HK-2 (cell line): Measurements from ENCODE around the gene KLK8.

Source experiments
- DNase-seq: peaks from one replicate; pipeline ENCODE4 v3.0.0-alpha.2; 2018; ENCODE audit not compliant: unreplicated experiment

The KLK8 gene

GRCh38 chr19:51001515-51001914 is at the start of gene KLK8:
KLK8 (minus strand) TSS chr19:51001604; CDS start chr19:51001167, 437 bp downstream.
- DNase-seq = no peak

GRCh38 chr19:51047031-51047335 is 45.6 kb upstream of the KLK8 start:
- DNase-seq = no peak

- DNase-seq = no peak
These were observed 42.9 kb upstream of the KLK8 start for GRCh38 chr19:51044327-51044726.

- no peak for DNase-seq
These were observed 42.1 kb upstream of the KLK8 start for GRCh38 chr19:51043497-51043896.

- no peak for DNase-seq
These were observed 38.7 kb upstream of the KLK8 start for GRCh38 chr19:51040151-51040550.

GRCh38 chr19:51036519-51036918 is 35.1 kb upstream of the KLK8 start:
- no peak for DNase-seq

- DNase-seq = no peak
These were observed 33.3 kb upstream of the KLK8 start, which contains the start of gene KLK12 for GRCh38 chr19:51034704-51035103. KLK12 (minus strand) TSS chr19:51035002; CDS start chr19:51034621, 381 bp downstream.

GRCh38 chr19:51031880-51032225 is 30.4 kb upstream of the KLK8 start:
- DNase-seq = no peak

- DNase-seq = no peak
These were observed 29.9 kb upstream of the KLK8 start for GRCh38 chr19:51031220-51031879.

- DNase-seq = no peak
These were observed 29.2 kb upstream of the KLK8 start for GRCh38 chr19:51030631-51031030.

GRCh38 chr19:51029718-51030117 is 28.3 kb upstream of the KLK8 start:
- no peak for DNase-seq

- DNase-seq = no peak
These were observed 26.5 kb upstream of the KLK8 start for GRCh38 chr19:51027873-51028272.

- DNase-seq = no peak
These were observed 25.9 kb upstream of the KLK8 start for GRCh38 chr19:51027126-51027806.

GRCh38 chr19:51026554-51026831 is 25.1 kb upstream of the KLK8 start, which contains the start of gene KLK11:
KLK11 (minus strand) TSS chr19:51026616; CDS start chr19:51025631, 985 bp downstream.
- no peak for DNase-seq

GRCh38 chr19:51025809-51026553 is 24.6 kb upstream of the KLK8 start:
- DNase-seq = no peak

- DNase-seq = no peak
These were observed 24.0 kb upstream of the KLK8 start for GRCh38 chr19:51025401-51025800.

- no peak for DNase-seq
These were observed 23.5 kb upstream of the KLK8 start for GRCh38 chr19:51024924-51025323.

- DNase-seq = no peak
These were observed 22.5 kb upstream of the KLK8 start for GRCh38 chr19:51023946-51024345.

- no peak for DNase-seq
These were observed 21.1 kb upstream of the KLK8 start for GRCh38 chr19:51022526-51022925.

- DNase-seq = no peak
These were observed 19.7 kb upstream of the KLK8 start for GRCh38 chr19:51020988-51021651.

- no peak for DNase-seq
These were observed 18.1 kb upstream of the KLK8 start, which contains the start of gene KLK10 for GRCh38 chr19:51019544-51019925. KLK10 (minus strand) TSS chr19:51019709; CDS start chr19:51019130, 579 bp downstream.

GRCh38 chr19:51018745-51019543 is 17.5 kb upstream of the KLK8 start:
- DNase-seq = peak; percentile 6
